Measurements from ENCODE around the gene SHROOM4.

DNA sequence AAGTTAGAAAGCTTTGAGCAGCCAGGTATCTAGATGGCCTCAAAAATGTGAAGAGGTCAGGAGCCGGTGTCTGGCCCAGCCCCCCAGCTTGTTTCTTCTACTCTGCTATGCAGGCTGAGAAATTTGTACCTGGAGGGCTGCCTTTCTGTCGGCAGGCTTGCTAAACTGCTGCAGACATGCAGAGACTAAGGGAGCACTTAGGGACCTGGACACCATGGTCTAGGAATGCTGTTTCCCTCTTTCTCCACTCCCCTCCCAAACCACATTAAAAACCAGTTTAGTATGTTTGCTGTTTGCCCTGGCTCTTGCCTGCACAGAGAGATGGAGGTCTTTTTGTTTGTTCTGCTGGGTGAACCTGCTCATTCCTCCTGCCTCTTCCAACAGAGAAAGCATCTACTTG is 186.3 kb downstream of the SHROOM4 start:
- TF ChIP-seq POLR2A (IDR thresholded peaks at IDR 0.05) (no peak), CTCF (IDR thresholded peaks at IDR 0.05) (no peak), POLR2AphosphoS5 (IDR thresholded peaks at IDR 0.05) (no peak)

Measured in breast epithelium (tissue), 3 donors.